ENCODE data around the gene BRD8. TPM values are rescaled to one million over a fixed set of nuclear protein-coding genes. Genes with fewer than 3 reads are reported as not detected.
A peak's percentile ranks its signal among the peaks of the same experiment; 100 is the strongest.
"Not testable (repeated sequence)": the region's sequence is repeated elsewhere in the genome, so short reads cannot be mapped to it uniquely, and the experiment has no call there.

Gene BRD8
- total and polyA plus RNA-seq, 2 donors = 44.3 to 75.3 TPM

- H3K27me3 ChIP-seq (ENCODE audit: control insufficient read depth in 2 of 2, insufficient read depth in 1 of 2, low read length in 1 of 2) = no peaks in the 10 kb centered on the region
- H3K9me3 ChIP-seq (ENCODE audit: control insufficient read depth in 2 of 2, insufficient read depth in 1 of 2, low read length in 1 of 2) = no peaks in the 10 kb centered on the region
- no peak overlapping the region for H3K27ac ChIP-seq (ENCODE audit: low read depth in 1 of 2, low read length in 1 of 2)
- no peak overlapping the region for H3K4me3 ChIP-seq (ENCODE audit: low read length in 2 of 2)
- 89% methylated on average over 1 of the region's 1 CpG for WGBS
- no peaks in the 10 kb centered on the region for H3K36me3 ChIP-seq (ENCODE audit: control insufficient read depth in 2 of 2, insufficient read depth in 2 of 2, low read length in 1 of 2)
- DNase-seq (ENCODE audit: low read depth in 6 of 9, low spot score in 9 of 9) = no peak
- no peaks in the 10 kb centered on the region for H3K4me1 ChIP-seq (ENCODE audit: control insufficient read depth in 2 of 2, insufficient read depth in 2 of 2, low read length in 2 of 2)
Observed at GRCh38 chr5:138148811-138149210, 29.6 kb downstream of the BRD8 start.

- not testable (repeated sequence) for H3K9me3 ChIP-seq (ENCODE audit: control insufficient read depth in 2 of 2, insufficient read depth in 1 of 2, low read length in 1 of 2); H3K4me1 ChIP-seq (ENCODE audit: control insufficient read depth in 2 of 2, insufficient read depth in 2 of 2, low read length in 2 of 2); H3K36me3 ChIP-seq (ENCODE audit: control insufficient read depth in 2 of 2, insufficient read depth in 2 of 2, low read length in 1 of 2); H3K4me3 ChIP-seq (ENCODE audit: low read length in 2 of 2); H3K27ac ChIP-seq (ENCODE audit: low read depth in 1 of 2, low read length in 1 of 2); DNase-seq (ENCODE audit: low read depth in 6 of 9, low spot score in 9 of 9)
- H3K27me3 ChIP-seq (ENCODE audit: control insufficient read depth in 2 of 2, insufficient read depth in 1 of 2, low read length in 1 of 2) = peaks cover 8 to 20% of the 10 kb centered on the region in 2 donors
- 95% methylated on average over 6 of the region's 6 CpGs for WGBS
Observed at GRCh38 chr5:138143578-138143977, 34.9 kb downstream of the BRD8 start.

GRCh38 chr5:138141734-138142133, 36.7 kb downstream of the BRD8 start:
- H3K27ac ChIP-seq (ENCODE audit: low read depth in 1 of 2, low read length in 1 of 2) = no peak overlapping the region
- peaks cover 0 to 2% of the 10 kb centered on the region in 2 donors for H3K4me1 ChIP-seq (ENCODE audit: control insufficient read depth in 2 of 2, insufficient read depth in 2 of 2, low read length in 2 of 2)
- no peak for DNase-seq (ENCODE audit: low read depth in 6 of 9, low spot score in 9 of 9)
- no peaks in the 10 kb centered on the region for H3K9me3 ChIP-seq (ENCODE audit: control insufficient read depth in 2 of 2, insufficient read depth in 1 of 2, low read length in 1 of 2)
- H3K27me3 ChIP-seq (ENCODE audit: control insufficient read depth in 2 of 2, insufficient read depth in 1 of 2, low read length in 1 of 2) = peaks cover 8 to 31% of the 10 kb centered on the region in 2 donors
- no peak overlapping the region for H3K4me3 ChIP-seq (ENCODE audit: low read length in 2 of 2)
- 92% methylated on average over 1 of the region's 1 CpG for WGBS
- H3K36me3 ChIP-seq (ENCODE audit: control insufficient read depth in 2 of 2, insufficient read depth in 2 of 2, low read length in 1 of 2) = no peaks in the 10 kb centered on the region

DNA sequence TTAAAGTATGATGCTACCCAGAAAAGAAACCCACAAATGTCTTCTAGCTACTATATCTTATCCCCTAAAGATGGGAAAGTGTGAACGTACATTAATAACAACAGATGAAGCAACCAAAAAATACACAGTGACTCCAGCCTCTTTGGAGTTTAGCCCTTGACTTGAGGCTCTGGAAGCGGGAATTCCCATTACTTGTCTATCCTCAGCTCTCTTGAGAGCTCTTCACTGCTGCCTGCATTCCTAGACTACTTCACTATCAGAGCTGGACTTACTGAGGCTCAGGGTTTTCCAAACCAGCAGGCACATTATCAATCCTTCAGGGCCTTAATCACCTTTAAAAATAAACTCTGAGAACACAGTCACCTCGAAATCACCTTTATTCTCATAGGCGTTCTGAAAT, 38.2 kb downstream of the BRD8 start:
- 93% methylated on average over 4 of the region's 4 CpGs for WGBS
- DNase-seq (ENCODE audit: low read depth in 6 of 9, low spot score in 9 of 9) = no peak
- Histone ChIP-seq H3K4me1 (ENCODE audit: control insufficient read depth in 2 of 2, insufficient read depth in 2 of 2, low read length in 2 of 2) (peaks cover 0 to 2% of the 10 kb centered on the region in 2 donors), H3K36me3 (ENCODE audit: control insufficient read depth in 2 of 2, insufficient read depth in 2 of 2, low read length in 1 of 2) (no peaks in the 10 kb centered on the region), H3K27ac (ENCODE audit: low read depth in 1 of 2, low read length in 1 of 2) (no peak overlapping the region), H3K27me3 (ENCODE audit: control insufficient read depth in 2 of 2, insufficient read depth in 1 of 2, low read length in 1 of 2) (peaks cover 8 to 31% of the 10 kb centered on the region in 2 donors), H3K9me3 (ENCODE audit: control insufficient read depth in 2 of 2, insufficient read depth in 1 of 2, low read length in 1 of 2) (no peaks in the 10 kb centered on the region), H3K4me3 (ENCODE audit: low read length in 2 of 2) (no peak overlapping the region)

- no peak overlapping the region for H3K27ac ChIP-seq (ENCODE audit: low read depth in 1 of 2, low read length in 1 of 2)
- DNase-seq (ENCODE audit: low read depth in 6 of 9, low spot score in 9 of 9) = no peak
- H3K4me1 ChIP-seq (ENCODE audit: control insufficient read depth in 2 of 2, insufficient read depth in 2 of 2, low read length in 2 of 2) = peaks cover 0 to 2% of the 10 kb centered on the region in 2 donors
- H3K4me3 ChIP-seq (ENCODE audit: low read length in 2 of 2) = no peak overlapping the region
- peaks cover 8 to 31% of the 10 kb centered on the region in 2 donors for H3K27me3 ChIP-seq (ENCODE audit: control insufficient read depth in 2 of 2, insufficient read depth in 1 of 2, low read length in 1 of 2)
- no peaks in the 10 kb centered on the region for H3K9me3 ChIP-seq (ENCODE audit: control insufficient read depth in 2 of 2, insufficient read depth in 1 of 2, low read length in 1 of 2)
- no peaks in the 10 kb centered on the region for H3K36me3 ChIP-seq (ENCODE audit: control insufficient read depth in 2 of 2, insufficient read depth in 2 of 2, low read length in 1 of 2)
- 34% methylated on average over 3 of the region's 3 CpGs for WGBS
Observed at GRCh38 chr5:138139781-138140090, 38.7 kb downstream of the BRD8 start.

- Histone ChIP-seq H3K27ac (ENCODE audit: low read depth in 1 of 2, low read length in 1 of 2) (no peak within 1 kb of the TSS), H3K9me3 (ENCODE audit: control insufficient read depth in 2 of 2, insufficient read depth in 1 of 2, low read length in 1 of 2) (no peaks in the 10 kb centered on the region), H3K36me3 (ENCODE audit: control insufficient read depth in 2 of 2, insufficient read depth in 2 of 2, low read length in 1 of 2) (no peaks in the 10 kb centered on the region), H3K4me3 (ENCODE audit: low read length in 2 of 2) (peak within 1 kb of the TSS in 1 of 2 donors; percentile 24), H3K27me3 (ENCODE audit: control insufficient read depth in 2 of 2, insufficient read depth in 1 of 2, low read length in 1 of 2) (peaks cover 8 to 31% of the 10 kb centered on the region in 2 donors), H3K4me1 (ENCODE audit: control insufficient read depth in 2 of 2, insufficient read depth in 2 of 2, low read length in 2 of 2) (peaks cover 0 to 2% of the 10 kb centered on the region in 2 donors)
- WGBS = 12% methylated on average over 31 of the region's 31 CpGs
- peak in 1 of 9 donors; percentile 8 for DNase-seq (ENCODE audit: low read depth in 6 of 9, low spot score in 9 of 9)
Observed at GRCh38 chr5:138138949-138139780, 39.3 kb downstream of the BRD8 start, which contains the start of gene NME5. TSS of gene NME5 (minus strand) at chr5:138139428. CDS start at chr5:138138780, 648 bp downstream.

DNA sequence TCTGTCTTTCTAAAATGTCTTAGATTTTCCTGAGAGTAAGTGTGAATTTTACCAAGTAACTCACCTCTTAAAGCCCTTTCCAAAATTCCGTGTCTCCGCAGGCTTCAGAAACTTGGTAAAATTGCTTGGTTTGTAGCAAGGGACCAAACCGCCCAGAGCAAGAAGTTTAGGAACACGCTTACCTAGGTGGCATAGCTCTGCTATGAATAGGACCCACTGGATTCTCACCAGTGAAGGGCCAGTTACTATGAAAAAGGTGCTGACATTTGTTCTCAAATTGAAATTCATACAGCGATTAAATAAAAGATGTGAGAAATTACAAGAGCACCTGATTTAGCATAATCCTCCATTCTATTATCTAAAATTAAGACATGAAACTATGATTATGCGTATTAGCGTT, 45.9 kb downstream of the BRD8 start:
- H3K4me3 ChIP-seq (ENCODE audit: low read length in 2 of 2) = no peak overlapping the region
- WGBS = 95% methylated on average over 7 of the region's 7 CpGs
- no peaks in the 10 kb centered on the region for H3K9me3 ChIP-seq (ENCODE audit: control insufficient read depth in 2 of 2, insufficient read depth in 1 of 2, low read length in 1 of 2)
- no peak for DNase-seq (ENCODE audit: low read depth in 6 of 9, low spot score in 9 of 9)
- H3K36me3 ChIP-seq (ENCODE audit: control insufficient read depth in 2 of 2, insufficient read depth in 2 of 2, low read length in 1 of 2) = no peaks in the 10 kb centered on the region
- H3K27ac ChIP-seq (ENCODE audit: low read depth in 1 of 2, low read length in 1 of 2) = no peak overlapping the region
- H3K4me1 ChIP-seq (ENCODE audit: control insufficient read depth in 2 of 2, insufficient read depth in 2 of 2, low read length in 2 of 2) = no peaks in the 10 kb centered on the region
- peaks cover 0 to 4% of the 10 kb centered on the region in 2 donors for H3K27me3 ChIP-seq (ENCODE audit: control insufficient read depth in 2 of 2, insufficient read depth in 1 of 2, low read length in 1 of 2)

GRCh38 chr5:138129347-138129746, 49.1 kb downstream of the BRD8 start:
- no peak overlapping the region for H3K4me3 ChIP-seq (ENCODE audit: low read length in 2 of 2)
- H3K36me3 ChIP-seq (ENCODE audit: control insufficient read depth in 2 of 2, insufficient read depth in 2 of 2, low read length in 1 of 2) = no peaks in the 10 kb centered on the region
- no peaks in the 10 kb centered on the region for H3K9me3 ChIP-seq (ENCODE audit: control insufficient read depth in 2 of 2, insufficient read depth in 1 of 2, low read length in 1 of 2)
- no peak overlapping the region for H3K27ac ChIP-seq (ENCODE audit: low read depth in 1 of 2, low read length in 1 of 2)
- 97% methylated on average over 6 of the region's 6 CpGs for WGBS
- no peak for DNase-seq (ENCODE audit: low read depth in 6 of 9, low spot score in 9 of 9)
- H3K4me1 ChIP-seq (ENCODE audit: control insufficient read depth in 2 of 2, insufficient read depth in 2 of 2, low read length in 2 of 2) = no peaks in the 10 kb centered on the region
- H3K27me3 ChIP-seq (ENCODE audit: control insufficient read depth in 2 of 2, insufficient read depth in 1 of 2, low read length in 1 of 2) = peaks cover 0 to 2% of the 10 kb centered on the region in 2 donors

GRCh38 chr5:138128334-138128733, 50.1 kb downstream of the BRD8 start:
- H3K27me3 ChIP-seq (ENCODE audit: control insufficient read depth in 2 of 2, insufficient read depth in 1 of 2, low read length in 1 of 2) = peaks cover 0 to 2% of the 10 kb centered on the region in 2 donors
- no peaks in the 10 kb centered on the region for H3K4me1 ChIP-seq (ENCODE audit: control insufficient read depth in 2 of 2, insufficient read depth in 2 of 2, low read length in 2 of 2)
- H3K27ac ChIP-seq (ENCODE audit: low read depth in 1 of 2, low read length in 1 of 2) = no peak overlapping the region
- no peak overlapping the region for H3K4me3 ChIP-seq (ENCODE audit: low read length in 2 of 2)
- no peak for DNase-seq (ENCODE audit: low read depth in 6 of 9, low spot score in 9 of 9)
- WGBS = 63% methylated on average over 5 of the region's 5 CpGs
- no peaks in the 10 kb centered on the region for H3K36me3 ChIP-seq (ENCODE audit: control insufficient read depth in 2 of 2, insufficient read depth in 2 of 2, low read length in 1 of 2)
- H3K9me3 ChIP-seq (ENCODE audit: control insufficient read depth in 2 of 2, insufficient read depth in 1 of 2, low read length in 1 of 2) = no peaks in the 10 kb centered on the region
